Esophagus muscularis mucosa (tissue), 3 donors: ENCODE data around the gene NISCH.

Experiments
- POLR2A ChIP-seq: fragments of 450-650 bp; IDR thresholded peaks from one replicate; pipeline ENCODE4 v1.6.1; 2017; ENCODE audit warnings: antibody characterized with exemption, moderate library complexity, mild to moderate bottlenecking, low read depth
- POLR2AphosphoS5 ChIP-seq, 2 donors: sonication (generic); formaldehyde crosslinking; IDR thresholded peaks; one replicate each; pipeline ENCODE4 v1.6.1; 2017; ENCODE audit warnings: antibody characterized with exemption in 2 of 2
- TF ChIP-seq, protein P1 (sequence below), 3 experiments: fragments of 200-600 bp in 2 of 3; fragments of 450-650 bp in 1 of 3; sonication (generic) in 2 of 3; IDR thresholded peaks; one replicate each; pipeline ENCODE4 v1.5.1; 2017 to 2019; ENCODE audit warnings: antibody characterized with exemption in 3 of 3, mild to moderate bottlenecking in 2 of 3, moderate library complexity in 1 of 3

DNA sequence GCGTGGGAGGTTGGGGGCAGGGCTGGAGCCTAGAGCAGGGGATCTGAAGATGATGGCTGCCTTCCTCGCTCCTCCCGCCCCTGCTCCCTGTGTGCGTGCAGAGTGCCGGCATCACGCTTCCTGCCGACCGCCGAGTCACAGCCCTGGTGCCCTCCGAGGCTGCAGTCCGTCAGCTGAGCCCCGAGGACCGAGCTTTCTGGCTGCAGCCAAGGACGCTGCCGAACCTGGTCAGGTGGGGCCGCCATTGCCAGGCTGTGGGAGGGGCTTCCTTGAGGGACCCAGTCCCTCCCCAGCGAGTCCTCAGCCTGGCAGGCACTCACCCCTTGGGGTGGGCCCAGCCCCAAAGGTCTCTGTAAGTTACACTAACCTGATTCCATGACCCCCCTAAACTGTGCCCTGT is 57.3 kb downstream of the NISCH start:
- TF ChIP-seq, protein P1, sequence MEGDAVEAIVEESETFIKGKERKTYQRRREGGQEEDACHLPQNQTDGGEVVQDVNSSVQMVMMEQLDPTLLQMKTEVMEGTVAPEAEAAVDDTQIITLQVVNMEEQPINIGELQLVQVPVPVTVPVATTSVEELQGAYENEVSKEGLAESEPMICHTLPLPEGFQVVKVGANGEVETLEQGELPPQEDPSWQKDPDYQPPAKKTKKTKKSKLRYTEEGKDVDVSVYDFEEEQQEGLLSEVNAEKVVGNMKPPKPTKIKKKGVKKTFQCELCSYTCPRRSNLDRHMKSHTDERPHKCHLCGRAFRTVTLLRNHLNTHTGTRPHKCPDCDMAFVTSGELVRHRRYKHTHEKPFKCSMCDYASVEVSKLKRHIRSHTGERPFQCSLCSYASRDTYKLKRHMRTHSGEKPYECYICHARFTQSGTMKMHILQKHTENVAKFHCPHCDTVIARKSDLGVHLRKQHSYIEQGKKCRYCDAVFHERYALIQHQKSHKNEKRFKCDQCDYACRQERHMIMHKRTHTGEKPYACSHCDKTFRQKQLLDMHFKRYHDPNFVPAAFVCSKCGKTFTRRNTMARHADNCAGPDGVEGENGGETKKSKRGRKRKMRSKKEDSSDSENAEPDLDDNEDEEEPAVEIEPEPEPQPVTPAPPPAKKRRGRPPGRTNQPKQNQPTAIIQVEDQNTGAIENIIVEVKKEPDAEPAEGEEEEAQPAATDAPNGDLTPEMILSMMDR (IDR thresholded peaks at IDR 0.05) = no peak
- no peak for TF ChIP-seq POLR2A
- no peak for TF ChIP-seq POLR2AphosphoS5 (IDR thresholded peaks at IDR 0.05)
